ENCODE data around the gene NFS1. TPM values are rescaled to one million over a fixed set of nuclear protein-coding genes. Genes with fewer than 3 reads are reported as not detected.

The NFS1 gene
- polyA plus RNA-seq, 10 donors = 12.6 to 16.9 (median 14.4) TPM

GRCh38 chr20:35681960-35682359 lies 17.2 kb downstream of the NFS1 start:
- no peak for DNase-seq

GRCh38 chr20:35680452-35681183 lies 18.5 kb downstream of the NFS1 start:
- no peak for DNase-seq

GRCh38 chr20:35674921-35675320 lies 24.2 kb downstream of the NFS1 start:
- DNase-seq = no peak

- DNase-seq = no peak
Observed at GRCh38 chr20:35673884-35674283, 25.3 kb downstream of the NFS1 start.

GRCh38 chr20:35669681-35670080 lies 29.5 kb downstream of the NFS1 start:
- DNase-seq = no peak

- DNase-seq = no peak
Observed at GRCh38 chr20:35669221-35669620, 29.9 kb downstream of the NFS1 start.

- DNase-seq = no peak
Observed at GRCh38 chr20:35665949-35666288, 33.2 kb downstream of the NFS1 start.

- DNase-seq = peak; percentile 92 to 98 (median 96)
Observed at GRCh38 chr20:35664466-35665206, 34.5 kb downstream of the NFS1 start, which contains the start of the genes CPNE1 and RBM12. Gene CPNE1, minus strand, starts transcription at chr20:35664900. Its CDS starts 31,977 bp downstream, at chr20:35632923. Gene RBM12, minus strand, starts transcription at chr20:35664900. Its CDS starts 9,578 bp downstream, at chr20:35655322.

GRCh38 chr20:35663516-35664465 lies 35.4 kb downstream of the NFS1 start:
- DNase-seq = peak; percentile 25 to 71 (median 37)

GRCh38 chr20:35662551-35662950 lies 36.6 kb downstream of the NFS1 start:
- no peak for DNase-seq

GRCh38 chr20:35661908-35662307 lies 37.2 kb downstream of the NFS1 start:
- no peak for DNase-seq

- DNase-seq = no peak
Observed at GRCh38 chr20:35661053-35661452, 38.1 kb downstream of the NFS1 start.

- DNase-seq = no peak
Observed at GRCh38 chr20:35660122-35660937, 38.8 kb downstream of the NFS1 start.

GRCh38 chr20:35657271-35657670 lies 41.9 kb downstream of the NFS1 start:
- DNase-seq = no peak

- DNase-seq = no peak
Observed at GRCh38 chr20:35654415-35654814, 44.7 kb downstream of the NFS1 start.

GRCh38 chr20:35653893-35654292 lies 45.3 kb downstream of the NFS1 start:
- DNase-seq = no peak

- DNase-seq = no peak
Observed at GRCh38 chr20:35653430-35653734, 45.8 kb downstream of the NFS1 start.

- no peak for DNase-seq
Observed at GRCh38 chr20:35652641-35653429, 46.3 kb downstream of the NFS1 start.

GRCh38 chr20:35651958-35652357 lies 47.2 kb downstream of the NFS1 start:
- no peak for DNase-seq

GRCh38 chr20:35650632-35651031 lies 48.5 kb downstream of the NFS1 start:
- no peak for DNase-seq

- DNase-seq = no peak
Observed at GRCh38 chr20:35648836-35649235, 50.3 kb downstream of the NFS1 start.

All from muscle of back (tissue), 11 donors.